Astrocyte of the spinal cord (primary cell): ENCODE results near the gene BTN1A1.
"Not testable (repeated sequence)": the region's sequence is repeated elsewhere in the genome, so short reads cannot be mapped to it uniquely, and the experiment has no call there.

Experiments
- DNase-seq: peaks from one replicate; pipeline ENCODE4 v3.0.0; 2011; ENCODE audit warnings: low read depth, low spot score
- H3K4me3 ChIP-seq: 2 replicates; pipeline ENCODE4 v1.5.1; 2011; ENCODE audit warnings: low read depth, mild to moderate bottlenecking, low read length, moderate library complexity
- in situ Hi-C: cut with HindIII; loops from 2 replicates; pipeline ENCODE4 v1.10.0; 2017; ENCODE audit warnings: low sequenced_read_pairs
- TF ChIP-seq, protein P1 (sequence below): IDR thresholded peaks from 2 replicates; pipeline ENCODE4 v1.5.1; 2012; ENCODE audit warnings: low read depth, mild to moderate bottlenecking, low read length, inconsistent platforms

Gene BTN1A1

DNA sequence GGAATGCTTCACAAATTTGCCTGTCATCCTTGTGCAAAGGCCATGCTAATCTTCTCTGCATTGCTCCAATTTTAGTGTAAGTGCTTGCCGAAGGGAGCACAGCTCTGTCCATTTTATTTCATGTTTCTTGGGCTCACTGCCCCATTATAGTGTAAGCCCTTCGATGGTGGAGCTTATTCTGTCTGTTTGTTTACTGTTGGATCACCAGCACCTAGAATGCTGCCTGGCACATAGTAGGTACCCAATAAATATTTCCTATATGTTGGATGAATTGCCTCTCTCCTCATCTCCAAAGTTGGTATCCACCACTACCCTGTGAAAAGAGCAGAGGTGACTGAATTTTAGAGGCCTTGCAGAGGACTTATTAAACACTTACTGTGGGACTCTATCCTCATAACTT, 19.3 kb downstream of the BTN1A1 start:
- no peak overlapping the region for H3K4me3 ChIP-seq
- in situ Hi-C loops: no loop called here
- TF ChIP-seq, protein P1, sequence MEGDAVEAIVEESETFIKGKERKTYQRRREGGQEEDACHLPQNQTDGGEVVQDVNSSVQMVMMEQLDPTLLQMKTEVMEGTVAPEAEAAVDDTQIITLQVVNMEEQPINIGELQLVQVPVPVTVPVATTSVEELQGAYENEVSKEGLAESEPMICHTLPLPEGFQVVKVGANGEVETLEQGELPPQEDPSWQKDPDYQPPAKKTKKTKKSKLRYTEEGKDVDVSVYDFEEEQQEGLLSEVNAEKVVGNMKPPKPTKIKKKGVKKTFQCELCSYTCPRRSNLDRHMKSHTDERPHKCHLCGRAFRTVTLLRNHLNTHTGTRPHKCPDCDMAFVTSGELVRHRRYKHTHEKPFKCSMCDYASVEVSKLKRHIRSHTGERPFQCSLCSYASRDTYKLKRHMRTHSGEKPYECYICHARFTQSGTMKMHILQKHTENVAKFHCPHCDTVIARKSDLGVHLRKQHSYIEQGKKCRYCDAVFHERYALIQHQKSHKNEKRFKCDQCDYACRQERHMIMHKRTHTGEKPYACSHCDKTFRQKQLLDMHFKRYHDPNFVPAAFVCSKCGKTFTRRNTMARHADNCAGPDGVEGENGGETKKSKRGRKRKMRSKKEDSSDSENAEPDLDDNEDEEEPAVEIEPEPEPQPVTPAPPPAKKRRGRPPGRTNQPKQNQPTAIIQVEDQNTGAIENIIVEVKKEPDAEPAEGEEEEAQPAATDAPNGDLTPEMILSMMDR: no peak
- DNase-seq: no peak

DNA sequence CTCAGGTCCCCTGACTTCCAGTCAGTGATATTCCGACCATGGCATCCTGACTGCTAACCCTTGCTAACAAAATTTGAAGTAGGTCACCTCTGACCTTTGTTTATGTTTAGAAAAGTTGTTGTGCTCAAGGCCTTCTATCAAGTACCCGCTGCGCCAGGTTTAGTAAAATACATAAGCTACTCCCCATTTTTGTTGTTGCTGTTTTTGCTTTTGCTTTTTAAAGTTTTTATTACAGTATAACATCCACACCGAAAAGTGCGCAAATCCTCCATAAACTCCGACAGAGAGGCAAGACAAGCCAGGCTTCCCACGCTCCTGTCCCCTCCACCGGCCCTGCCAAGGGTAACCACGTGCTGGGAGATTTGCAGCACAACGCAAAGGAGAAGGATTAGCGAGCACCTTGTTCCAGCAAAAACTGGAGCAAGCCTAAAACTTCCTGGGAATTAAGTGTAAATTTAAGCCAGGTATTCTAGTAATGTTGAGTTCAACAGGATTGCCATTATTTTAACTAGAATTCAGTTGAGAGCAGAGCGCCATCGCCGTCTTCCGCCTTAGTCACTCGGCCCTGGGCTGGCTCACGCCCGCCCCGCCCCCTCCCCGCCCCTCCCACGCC, 20.2 kb downstream of the BTN1A1 start:
- in situ Hi-C loops: no loop called here
- peak overlapping the region; percentile 19 for H3K4me3 ChIP-seq
- DNase-seq: peak; percentile 74
- TF ChIP-seq, protein P1: no peak

DNA sequence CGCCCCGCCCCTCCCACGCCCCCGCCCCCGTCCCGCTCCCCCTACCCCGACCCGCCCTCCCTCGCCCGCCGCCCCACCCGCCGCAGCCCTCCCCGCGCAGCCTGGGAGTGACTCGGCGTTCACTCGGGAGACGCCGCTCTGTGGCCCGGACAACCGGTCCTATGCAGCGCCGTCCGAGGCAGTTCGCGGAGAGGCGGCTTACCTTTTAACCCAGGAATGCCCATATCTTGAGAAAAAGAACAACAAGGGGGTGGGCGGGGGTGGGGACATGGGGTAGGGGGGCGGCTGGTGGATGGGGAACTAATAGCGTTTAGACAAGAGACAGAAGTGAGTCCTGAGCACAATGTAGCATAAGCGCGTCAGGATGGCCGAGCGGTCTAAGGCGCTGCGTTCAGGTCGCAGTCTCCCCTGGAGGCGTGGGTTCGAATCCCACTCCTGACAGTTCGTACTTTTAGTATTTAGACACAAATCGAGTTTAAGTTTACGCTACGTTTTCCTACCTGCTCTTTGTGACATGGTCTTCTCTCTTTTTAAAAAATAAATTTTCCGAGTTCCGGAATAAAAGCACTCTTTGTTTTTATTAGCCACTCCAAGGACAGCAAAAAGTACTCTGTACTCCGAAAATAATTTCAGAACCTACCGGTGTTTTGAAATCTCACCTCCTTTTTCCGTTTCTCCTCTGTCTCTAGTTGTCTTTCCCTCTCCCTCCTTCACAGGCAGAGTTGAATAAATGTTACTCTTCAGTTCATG, 20.9 kb downstream of the BTN1A1 start:
- in situ Hi-C loops: no loop called here
- TF ChIP-seq, protein P1: no peak
- H3K4me3 ChIP-seq: peak overlapping the region; percentile 45
- DNase-seq: peak; percentile 88

DNA sequence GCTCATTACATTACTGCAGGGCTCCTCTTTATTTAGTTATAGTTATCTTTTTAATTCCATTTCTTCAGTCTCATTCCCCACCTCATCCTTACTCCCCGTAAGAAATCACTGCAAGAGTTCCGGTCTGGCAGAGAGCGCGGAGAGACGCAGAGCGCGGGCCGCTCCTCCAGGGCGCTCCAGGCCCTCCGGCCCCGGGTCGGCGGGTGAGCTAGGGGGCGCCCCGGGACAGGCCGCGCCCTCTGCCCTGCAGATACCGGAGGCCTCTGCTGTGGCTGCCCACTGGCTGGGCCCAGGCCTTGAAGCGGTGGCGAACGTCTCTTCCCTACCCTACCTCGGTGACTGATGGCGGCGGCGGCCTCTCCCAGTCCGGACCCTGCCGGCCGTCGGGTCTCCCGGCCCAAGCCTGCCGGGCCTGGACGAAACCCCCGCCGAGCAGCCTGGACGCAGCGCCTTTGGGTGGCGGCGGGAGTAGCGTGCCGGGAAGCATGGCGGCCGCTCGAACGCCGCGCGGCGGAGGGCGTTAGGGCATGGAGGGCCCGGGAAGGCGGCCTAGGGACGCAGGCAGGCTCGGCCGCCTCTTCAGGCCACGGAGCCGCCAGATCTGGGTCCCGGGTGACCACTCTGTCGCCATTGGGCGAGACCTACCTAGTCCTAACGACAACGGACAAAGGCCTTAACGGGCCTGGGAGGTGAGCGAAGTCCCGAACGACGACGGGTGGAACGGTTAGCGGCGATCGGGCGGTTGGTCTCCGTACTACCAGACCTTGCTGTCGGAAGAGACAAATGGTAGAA, 21.7 kb downstream of the BTN1A1 start:
- peak; percentile 55 for DNase-seq
- in situ Hi-C loops: no loop called here
- TF ChIP-seq, protein P1: no peak
- H3K4me3 ChIP-seq: peak overlapping the region; percentile 45

DNA sequence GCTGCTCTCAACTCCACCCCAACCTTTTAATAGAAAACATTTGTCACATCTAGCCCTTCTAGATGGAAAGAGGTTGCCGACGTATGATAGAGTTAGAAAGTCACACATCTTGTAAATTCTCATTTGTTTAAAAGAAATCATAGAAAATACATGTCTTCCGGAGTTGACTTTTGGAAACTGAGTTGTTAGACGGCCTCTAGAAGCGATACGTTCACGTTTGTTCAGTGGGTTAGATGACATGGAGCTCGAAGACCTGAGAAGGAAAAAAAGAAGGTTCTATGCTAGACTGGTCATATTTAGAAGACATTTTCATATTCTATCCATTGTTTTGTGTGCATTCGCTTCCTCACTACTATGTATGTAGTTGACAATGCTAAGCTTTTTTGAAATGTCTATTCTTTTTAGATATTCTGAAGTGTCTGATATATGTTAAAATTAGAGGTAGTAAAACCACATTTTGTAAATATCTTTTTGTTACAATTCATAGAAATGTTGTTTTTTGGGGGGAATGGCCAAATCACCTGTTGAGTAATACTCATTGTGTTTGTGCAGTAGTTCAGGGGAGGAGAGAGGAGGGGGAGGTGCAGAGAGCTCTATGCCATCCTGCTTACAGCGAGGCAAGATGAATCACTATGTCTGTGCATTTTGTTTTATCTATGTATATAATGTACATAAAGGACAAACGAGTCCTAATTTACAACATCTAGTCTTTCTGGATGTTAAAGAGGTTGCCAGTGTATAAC, 22.6 kb downstream of the BTN1A1 start:
- in situ Hi-C loops, DNase-seq: not testable (repeated sequence)
- peak overlapping the region; percentile 45 for H3K4me3 ChIP-seq

DNA sequence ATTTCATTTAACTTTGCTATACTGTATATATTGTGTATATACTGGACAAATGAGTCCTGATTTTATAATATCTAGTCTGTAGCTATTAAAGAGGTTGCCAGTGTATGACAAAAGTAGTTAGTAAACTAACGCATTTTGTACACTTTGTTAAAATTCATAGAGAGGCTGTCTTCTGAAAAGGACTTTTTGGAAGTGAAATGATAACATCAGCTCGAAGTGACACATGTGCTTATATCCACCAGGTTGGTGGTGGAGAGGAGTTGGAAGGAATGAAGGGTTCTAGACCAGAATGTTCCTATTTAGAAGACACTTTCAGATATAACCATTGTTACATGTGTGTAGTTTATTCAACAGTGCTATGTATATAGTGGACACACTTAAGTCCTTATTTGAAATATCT, 24.2 kb downstream of the BTN1A1 start:
- H3K4me3 ChIP-seq, DNase-seq, in situ Hi-C loops: not testable (repeated sequence)

DNA sequence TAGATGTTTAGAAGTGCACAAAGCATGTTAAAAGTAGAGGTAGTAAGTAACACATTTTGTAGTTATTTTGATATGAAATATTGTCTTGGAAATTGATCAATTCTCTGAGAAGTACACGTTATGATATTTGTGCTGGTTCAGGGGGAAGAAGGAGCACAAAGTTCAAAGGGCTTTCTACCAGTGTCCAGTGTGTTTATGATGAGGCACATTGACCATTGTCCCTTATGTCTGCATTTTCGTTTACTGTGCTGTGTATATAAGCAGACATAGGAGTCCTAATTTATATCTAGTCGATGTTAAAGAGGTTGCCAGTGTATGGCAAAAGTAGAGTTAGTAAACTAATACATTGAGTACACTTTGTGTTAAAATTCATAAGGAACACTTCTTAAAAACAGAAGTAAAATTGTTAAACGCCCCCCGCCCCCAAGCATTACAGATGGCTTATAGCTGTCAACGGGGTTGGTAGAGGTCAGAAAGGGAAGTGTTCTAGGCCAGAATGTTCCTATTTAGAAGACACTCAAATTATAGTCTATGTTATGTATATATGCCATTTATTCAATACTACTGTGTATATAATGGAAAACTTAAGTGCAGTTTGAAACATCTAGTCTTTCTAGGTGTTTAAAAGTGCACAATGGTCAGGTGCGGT, 24.7 kb downstream of the BTN1A1 start:
- TF ChIP-seq, protein P1: no peak
- in situ Hi-C loops: no loop called here
- DNase-seq: no peak
- no peak overlapping the region for H3K4me3 ChIP-seq
